HG02840 (cell line): ENCODE measurements around the gene DDX4.
A peak's percentile ranks its signal among the peaks of the same experiment; 100 is the strongest.
"Not testable (repeated sequence)": the region's sequence is repeated elsewhere in the genome, so short reads cannot be mapped to it uniquely, and the experiment has no call there.

Experiments used
- ATAC-seq: cut with Tn5 transposase; IDR thresholded peaks from one replicate; pipeline ENCODE4 v1.9.1; 2021; ENCODE audit warnings: mild to moderate bottlenecking, moderate library complexity, moderate number of reproducible peaks; ENCODE audit not compliant: unreplicated experiment, low FRiP score

Gene DDX4

DNA sequence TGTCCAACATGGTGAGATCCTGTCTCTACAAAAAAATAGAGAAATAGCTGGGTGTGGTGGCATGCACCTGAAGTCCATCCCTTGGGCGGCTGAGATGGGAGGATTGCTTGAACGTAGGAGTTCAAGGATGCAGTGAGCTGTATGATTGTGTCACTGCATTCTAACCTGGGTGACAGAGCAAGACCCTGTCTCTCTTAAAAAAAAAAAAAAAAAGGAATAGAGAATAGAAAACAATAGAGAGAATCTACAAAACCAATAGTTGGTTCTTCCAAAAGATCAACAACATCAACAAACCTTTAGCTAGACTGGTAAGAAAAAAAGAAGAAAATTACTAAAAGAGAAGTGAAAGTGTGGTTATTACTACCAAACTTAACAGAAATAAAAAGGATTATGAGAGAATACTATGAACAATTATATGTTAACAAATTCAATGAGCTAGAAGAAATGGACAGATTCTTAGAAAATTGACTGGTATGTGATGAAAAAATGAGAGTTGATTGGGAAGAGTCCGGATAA, 17.6 kb upstream of the DDX4 start:
- no peak for ATAC-seq

DNA sequence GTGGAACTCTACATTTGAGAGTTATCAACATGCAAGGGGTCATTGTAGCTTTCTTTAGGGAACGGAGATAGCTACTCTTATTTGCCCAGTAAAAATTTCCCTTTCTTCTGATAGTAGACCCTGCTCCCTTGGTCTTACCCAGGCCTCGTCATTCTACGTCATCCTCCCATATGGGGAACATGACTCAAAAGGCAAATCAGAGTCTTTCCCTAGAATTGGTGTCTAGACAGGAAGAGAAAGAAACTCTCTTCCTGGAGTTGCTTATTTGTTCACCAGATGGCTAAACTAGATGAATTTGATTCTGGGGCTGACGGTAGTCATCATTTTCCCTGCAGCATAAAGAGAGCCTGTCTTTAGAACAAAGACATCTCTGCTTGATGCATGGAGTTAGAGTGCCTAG, 13.6 kb upstream of the DDX4 start:
- ATAC-seq, result no peak

DNA sequence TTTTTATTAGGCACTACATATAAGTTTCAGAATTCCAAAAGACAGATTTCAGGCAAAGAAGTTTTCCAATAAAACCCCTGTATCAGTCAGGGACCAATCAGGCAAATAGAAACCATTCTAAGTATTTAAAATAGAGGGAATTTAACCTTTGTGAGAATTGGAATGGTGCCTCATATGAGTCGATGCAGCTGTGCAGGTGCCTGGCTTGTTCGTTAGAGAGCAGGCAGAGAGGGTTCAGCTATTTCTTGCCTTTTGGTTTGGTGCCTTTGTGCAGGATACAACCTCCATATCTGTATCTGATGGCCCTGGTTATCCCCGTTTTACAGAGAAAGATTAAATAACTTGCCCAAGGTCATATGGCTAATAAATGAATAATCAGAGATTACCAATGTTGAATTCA, 6.0 kb upstream of the DDX4 start:
- no peak for ATAC-seq

DNA sequence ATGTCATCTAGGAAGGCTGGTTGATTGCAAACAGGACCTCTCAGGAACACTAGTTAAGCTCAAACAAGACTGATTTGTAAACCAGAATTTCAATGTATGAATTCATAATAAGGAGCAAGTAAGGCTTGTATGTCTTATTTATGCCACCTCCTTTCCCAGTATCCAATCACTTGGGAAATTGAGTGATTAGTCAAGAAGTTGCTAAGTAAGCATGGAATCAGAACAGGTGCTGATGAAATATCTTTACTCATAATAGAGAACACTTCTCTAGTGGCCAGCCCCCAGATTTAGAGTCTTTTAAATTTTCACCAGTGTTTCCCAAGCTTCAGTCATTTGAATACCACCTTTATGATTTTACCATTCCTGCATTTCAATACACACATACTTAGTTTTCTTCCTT, 5.3 kb upstream of the DDX4 start:
- no peak for ATAC-seq

DNA sequence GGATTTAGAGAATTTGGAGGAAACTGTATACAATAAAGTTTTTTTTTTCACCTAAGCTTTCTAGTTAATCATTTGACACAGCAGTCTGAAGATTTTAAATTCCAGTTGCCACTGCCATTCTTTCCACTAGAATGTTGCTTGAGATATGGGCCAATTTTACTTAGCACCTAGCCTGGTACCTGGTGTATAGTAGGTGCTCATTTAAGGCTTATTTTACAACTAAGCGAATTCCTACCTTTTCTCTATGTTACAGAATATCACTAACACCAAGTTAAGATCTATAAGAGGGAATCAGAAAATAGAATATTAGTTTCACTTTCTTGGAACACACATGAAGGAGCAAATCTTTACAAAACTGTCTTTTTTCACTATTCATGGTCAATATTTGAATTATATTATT, 3.2 kb upstream of the DDX4 start:
- no peak for ATAC-seq

DNA sequence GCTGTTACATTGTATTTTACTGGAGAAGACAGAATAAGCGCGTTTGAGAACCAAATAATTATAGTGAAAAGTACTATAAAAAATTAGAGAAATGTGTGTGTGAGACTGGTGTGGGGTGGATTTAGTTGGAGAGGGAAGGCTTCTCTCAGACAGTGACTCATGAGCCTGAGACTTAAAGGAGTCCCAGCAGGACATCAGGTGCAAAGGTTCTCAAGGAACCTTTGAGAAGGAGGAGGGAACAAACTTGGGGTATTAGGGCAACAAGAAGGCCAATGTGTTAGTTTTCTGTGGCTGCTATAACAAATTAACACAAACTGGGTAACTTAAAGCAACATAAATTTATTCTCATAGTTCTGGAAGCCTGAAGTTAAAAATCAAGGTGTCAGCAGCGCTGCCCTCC, 4.9 kb downstream of the DDX4 start:
- no peak for ATAC-seq

DNA sequence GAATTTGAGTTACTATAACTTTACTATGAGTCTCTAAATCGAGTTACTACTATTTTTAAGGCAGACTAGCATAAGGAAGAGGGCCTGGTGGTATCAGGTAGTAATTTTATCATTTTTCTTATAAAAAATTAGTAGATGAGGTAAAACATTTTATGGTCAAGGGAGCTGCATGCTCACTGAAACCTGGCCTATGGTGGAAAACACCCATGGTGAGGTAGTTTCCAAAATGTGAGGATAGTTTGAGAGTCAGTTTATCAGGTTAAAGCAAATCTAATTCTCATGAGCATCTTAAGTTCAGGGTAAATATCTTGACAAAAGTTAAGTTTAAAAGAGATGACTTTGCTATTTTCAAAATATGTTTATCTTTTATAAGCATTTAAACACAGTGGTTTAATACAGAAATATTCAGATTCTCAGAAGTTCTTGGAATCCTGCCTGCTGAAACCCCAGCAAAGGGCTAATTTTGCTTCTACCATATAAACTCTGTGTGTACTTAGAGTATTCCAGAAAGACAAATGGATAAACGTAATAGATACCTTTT, 10.0 kb downstream of the DDX4 start:
- no peak for ATAC-seq

DNA sequence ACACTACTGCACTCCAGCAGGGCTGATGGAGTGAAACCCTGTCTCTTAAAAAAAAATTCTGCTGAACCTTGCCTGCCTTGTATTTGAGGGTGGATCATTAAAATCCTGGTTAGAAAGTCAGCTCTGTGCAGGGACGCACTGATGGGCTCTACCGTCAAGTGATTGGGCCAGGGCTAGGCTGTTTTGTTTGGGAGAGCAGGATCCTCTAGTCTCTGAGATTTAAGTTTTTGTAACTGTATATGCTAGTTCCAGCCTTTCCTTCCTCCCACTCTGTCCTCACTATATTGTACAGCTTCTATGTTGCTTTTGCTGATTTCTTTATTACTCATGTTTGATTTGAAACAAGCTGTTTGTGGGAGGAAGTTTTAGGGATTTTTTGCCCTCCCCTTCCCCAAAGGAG, 11.5 kb downstream of the DDX4 start:
- ATAC-seq, result no peak

DNA sequence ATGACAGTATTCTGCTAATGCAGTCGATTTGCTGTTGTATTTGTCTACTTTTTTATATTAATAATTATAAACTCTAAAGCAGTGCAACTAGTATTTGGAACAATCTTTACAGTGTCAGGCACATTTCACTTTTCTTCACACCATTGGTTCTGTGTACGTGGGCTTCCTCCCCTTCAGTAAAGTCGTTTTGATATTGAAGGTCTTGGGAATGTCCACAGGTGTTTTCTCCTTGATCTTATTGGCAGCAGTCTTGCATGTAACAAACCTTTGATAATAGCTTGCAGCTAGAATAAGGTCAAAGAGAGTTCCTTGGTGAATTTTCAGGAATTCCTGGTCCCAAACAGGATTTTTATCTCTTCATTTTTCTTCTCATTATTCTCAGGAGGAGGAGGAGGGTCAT, 12.2 kb downstream of the DDX4 start:
- ATAC-seq, result no peak

DNA sequence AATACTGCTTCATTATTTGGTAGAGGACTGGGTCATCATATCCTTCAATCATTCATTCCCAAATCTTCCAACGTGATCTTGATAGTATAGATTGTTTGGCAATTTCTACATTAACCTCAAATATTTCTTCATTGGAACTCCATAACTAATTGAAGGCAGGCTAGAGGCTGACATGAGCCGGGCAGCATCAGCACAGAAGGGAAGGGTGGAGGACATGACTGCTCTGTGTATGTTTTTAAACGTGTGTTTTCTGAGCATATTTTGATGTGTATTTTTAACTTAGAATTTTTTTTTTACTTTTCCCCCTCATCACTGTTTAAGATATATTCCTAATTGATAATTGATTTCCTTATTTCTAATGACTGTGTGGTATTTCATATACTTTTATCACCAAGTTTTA, 12.6 kb downstream of the DDX4 start:
- ATAC-seq, result no peak

DNA sequence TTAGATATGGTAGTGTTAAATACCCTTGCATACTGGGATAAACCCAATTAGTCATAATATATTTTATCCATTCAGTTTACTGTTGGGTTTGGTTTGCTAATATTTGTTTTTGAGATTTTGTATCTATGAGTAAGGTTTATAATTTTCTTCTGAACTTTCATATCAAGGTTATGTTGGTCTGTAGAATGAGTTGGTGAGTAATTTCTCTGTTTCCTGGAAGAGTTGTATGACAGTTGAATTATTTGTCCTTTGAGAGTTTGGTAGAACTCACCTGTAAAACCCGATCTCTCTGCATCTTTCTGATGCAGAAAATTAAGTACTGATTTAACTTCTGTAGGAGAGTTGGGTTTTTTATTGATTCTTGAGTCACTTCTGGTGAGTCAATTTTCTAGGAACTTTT, 20.4 kb downstream of the DDX4 start:
- ATAC-seq, result no peak

DNA sequence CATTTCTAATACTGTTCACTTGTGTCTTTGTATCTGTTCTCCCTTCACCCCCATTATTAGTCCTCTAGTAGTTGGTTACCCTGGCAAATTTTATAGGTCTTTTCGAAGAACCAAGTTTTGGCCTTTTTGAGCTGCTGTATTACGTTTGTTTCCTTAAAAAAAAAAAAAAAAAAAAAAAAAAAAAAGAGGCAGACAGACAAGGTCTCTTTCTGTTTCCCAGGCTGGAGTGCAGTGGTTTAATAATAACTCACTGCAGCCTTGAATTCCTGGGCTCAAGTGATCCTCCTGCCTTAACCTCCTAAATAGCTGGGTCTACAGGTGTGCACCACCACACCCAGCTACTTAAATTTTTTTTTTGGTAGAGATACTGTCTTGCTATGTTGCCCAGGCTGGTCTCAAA, 20.9 kb downstream of the DDX4 start:
- no peak for ATAC-seq

DNA sequence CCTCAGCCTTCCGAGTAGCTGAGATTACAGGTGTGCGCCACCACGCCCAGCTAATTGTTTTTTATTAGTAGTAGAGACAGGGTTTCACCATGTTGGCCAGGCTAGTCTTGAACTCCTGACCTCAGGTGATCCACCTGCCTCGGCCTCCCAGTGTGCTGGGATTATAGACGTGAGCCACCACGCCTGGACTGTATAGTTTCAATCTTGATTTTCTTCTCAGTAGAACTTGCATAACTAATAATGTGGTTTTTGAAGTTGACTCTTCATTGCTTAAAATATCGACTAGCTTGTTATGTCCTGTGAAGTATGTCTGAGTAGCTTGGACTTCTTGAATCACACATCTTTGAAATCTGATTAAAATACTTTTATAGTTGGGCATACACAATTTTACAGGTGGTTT, 23.9 kb downstream of the DDX4 start:
- ATAC-seq, result not testable (repeated sequence)

DNA sequence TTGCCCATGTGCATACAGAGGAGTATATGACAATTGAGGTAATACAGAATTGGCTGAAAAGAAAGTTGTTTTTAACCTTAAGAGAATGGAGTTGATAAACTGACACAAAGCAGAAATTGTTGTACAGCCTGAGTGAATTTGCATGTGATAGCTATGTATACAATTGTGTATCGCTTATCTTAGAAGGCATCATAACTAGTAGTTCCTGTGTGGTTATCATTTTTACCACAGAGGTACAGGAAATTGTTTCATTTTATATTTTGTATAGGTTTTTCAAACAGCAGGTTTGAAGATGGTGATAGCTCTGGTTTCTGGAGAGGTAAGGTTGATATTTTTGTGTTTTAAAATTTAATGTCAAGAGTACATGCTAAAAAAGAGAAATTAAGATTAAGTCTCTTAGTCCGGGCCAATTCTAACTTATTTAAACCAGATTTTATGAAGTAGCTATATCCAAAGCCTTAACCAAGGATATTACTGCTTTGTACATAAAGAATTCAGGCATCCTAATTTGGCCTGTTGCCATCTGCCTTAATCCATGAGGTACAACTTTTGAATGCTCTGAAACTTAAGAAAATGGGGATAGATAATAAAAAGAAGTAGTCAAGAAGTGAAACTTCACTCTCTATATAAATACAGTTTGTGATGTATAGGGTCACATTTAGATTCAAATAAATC, 26.0 kb downstream of the DDX4 start:
- no peak for ATAC-seq

DNA sequence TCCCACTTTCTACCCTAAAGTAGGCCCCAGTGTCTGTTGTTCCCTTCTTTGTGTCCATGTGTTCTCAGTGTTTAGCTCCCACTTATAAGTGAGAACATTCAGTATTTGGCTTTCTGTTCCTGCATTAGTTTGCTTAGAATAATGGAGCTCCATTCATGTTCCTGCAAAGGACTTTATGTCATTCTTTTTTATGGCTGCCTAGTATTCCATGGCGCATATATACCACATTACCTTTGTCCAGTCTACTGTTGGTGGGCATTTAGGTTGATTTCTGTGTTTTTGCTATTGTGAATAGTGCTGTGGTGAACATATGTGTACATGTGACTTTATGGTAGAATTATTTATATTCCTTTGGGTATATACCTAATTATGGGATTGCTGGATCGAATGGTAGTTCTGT, 30.4 kb downstream of the DDX4 start:
- ATAC-seq, result no peak

DNA sequence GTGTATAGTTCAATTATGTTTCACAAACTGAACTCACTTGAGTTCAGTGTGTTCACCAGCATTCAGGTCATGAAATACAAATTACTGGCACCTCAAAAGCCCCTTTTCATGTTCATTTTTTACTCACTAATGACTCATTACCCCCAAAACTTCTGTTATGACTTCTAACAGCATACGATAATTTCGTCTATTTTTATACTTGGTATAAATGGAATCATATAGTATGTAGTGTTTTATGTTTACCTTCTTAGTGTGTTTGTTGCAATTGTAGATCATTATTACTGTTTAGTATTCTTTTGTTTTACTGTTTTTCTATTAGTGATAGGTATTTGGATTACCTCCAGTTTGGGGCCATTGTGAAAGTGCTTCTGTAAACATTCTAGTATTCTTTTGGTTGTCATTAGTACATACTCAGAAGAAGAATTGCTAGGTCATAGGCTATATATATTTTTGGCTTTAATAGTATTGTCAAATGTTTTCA, 33.4 kb downstream of the DDX4 start:
- peak; percentile 60 for ATAC-seq

DNA sequence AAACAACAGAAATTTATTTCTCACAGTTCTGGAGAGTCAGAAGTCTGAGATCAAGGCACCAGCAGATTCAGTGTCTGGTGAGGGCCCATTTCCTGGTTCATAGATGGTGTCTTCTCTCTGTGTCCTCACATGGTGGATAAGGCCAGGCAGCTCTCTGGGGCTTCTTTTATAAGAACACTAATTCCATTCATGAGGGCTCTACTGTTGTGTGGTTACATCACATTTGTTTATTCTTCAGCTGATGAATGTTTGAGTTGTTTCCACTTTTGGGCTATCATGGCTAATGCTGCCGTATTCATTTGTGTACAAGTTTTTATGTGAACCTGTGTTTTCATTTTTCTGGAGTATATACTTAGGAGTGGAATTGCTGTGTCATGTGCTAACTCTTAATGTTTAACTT, 35.2 kb downstream of the DDX4 start:
- ATAC-seq, result no peak

DNA sequence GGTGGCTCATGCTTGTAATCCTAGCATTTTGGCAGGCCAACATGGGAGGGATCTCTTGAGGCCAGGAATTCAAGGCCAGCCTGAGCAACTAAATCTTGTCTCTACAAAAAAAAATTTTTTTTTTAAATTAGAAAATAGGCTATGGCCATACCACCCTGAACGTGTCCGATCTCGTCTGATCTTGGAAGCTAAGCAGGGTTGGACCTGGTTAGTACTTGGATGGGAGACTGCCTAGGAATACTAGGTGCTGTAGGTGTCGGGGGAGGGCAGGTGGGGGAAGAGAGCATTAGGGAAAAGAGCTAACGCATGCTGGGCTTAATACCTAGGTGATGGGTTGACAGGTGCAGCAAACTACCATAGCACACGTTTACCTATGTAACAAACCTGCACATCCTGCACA, 39.5 kb downstream of the DDX4 start:
- ATAC-seq, result no peak

DNA sequence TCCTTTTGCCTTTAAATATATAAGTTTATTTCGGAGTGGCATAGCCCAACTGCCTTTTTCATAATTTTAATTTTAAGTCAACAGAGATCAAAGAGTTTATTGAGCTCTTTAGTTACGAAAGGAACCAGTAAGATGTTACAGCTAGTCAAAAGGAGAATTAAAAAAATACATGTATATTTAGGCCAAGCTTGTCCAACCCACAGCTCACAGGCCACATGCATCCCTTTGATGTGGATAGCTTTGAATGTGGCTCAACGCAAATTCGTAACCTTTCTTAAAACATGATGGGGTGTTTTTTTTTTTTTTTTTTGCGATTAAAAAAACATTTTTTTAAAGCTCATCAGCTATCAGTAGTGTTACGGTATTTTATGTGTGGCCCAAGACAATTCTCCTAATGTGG, 63.1 kb downstream of the DDX4 start:
- ATAC-seq, result no peak

DNA sequence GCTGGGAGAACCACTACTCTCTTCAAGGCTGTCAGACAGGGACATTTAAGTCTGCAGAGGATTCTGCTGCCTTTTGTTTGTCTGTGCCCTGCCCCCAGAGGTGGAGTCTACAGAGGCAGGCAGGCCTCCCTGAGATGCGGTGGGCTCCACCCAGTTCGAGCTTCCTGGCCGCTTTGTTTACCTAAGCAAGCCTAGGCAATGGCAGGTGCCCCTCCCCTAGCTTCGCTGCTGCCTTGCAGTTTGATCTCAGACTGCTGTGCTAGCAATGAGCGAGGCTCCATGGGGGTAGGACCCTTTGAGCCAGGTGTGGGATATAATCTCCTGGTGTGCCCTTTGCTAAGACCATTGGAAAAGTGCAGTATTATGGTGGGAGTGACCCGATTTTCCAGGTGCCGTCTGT, 71.0 kb downstream of the DDX4 start:
- not testable (repeated sequence) for ATAC-seq

DNA sequence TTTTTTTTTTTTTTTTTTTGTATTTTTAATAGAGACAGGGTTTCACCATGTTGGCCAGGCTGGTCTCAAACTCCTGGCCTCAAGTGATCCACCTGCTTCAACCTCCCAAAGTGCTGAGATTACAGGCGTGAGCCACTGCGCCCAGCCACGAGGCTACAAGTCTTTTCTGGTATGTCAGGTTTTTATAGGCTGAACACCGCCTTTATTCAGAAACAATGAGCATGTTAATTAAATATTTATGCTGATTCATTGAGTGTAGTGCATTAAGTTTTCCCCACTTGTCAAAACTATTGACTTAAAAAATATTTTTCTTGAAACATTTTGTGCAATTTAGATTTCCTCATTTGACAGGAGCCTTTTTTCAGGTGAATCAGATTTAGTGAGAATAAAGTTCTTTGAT, 78.1 kb downstream of the DDX4 start:
- not testable (repeated sequence) for ATAC-seq

DNA sequence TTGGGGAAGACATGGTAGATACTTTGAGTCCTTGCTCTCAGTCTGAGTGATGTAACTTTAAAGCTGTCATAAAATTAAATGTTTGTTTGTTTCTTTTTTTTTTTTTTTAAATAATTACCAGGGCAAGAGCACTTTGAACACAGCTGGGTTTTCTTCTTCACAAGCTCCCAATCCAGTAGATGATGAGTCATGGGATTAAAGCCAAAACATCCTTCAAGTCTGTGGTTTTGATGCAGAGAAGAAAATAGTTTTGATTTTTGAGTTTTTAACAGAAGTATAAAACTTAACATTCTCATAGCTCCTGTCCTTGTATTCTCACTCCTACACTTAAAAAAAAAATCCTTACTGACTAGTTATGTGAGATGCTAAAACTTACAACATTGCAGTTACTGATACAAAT, 78.5 kb downstream of the DDX4 start:
- no peak for ATAC-seq
